Smooth muscle cell (in vitro differentiated cells): ENCODE results near the gene DUT. TPM values are rescaled to one million over a fixed set of nuclear protein-coding genes. Genes with fewer than 3 reads are reported as not detected.

Experiments
- DNase-seq: peaks from one replicate; lab custom pipeline; 2025; ENCODE audit not compliant: unreplicated experiment; lab: John Stamatoyannopoulos, UW
- H2AFZ ChIP-seq: fragments of 200-600 bp; sonication (generic); 2 replicates; pipeline ENCODE4 v1.6.0; 2016; ENCODE audit warnings: antibody characterized with exemption, low read depth, mild to moderate bottlenecking
- H3F3A ChIP-seq: fragments of 200-600 bp; sonication (generic); 2 replicates; pipeline ENCODE4 v1.6.0; 2017; ENCODE audit warnings: antibody characterized with exemption, low read depth
- H3K27ac ChIP-seq: fragments of 200-600 bp; sonication (generic); 2 replicates; pipeline ENCODE4 v1.5.1; 2016; ENCODE audit warnings: low read depth, mild to moderate bottlenecking
- H3K27me3 ChIP-seq: fragments of 200-600 bp; sonication (generic); 2 replicates; pipeline ENCODE4 v1.6.1; 2016; ENCODE audit warnings: low read depth, mild to moderate bottlenecking
- H3K36me3 ChIP-seq: fragments of 200-600 bp; sonication (generic); 2 replicates; pipeline ENCODE4 v1.5.1; 2016; ENCODE audit warnings: low read depth
- H3K4me1 ChIP-seq: fragments of 200-600 bp; sonication (generic); 2 replicates; pipeline ENCODE4 v1.5.1; 2016; ENCODE audit warnings: low read depth
- H3K4me2 ChIP-seq: fragments of 200-600 bp; sonication (generic); 2 replicates; pipeline ENCODE4 v1.6.0; 2016; ENCODE audit warnings: mild to moderate bottlenecking
- H3K4me3 ChIP-seq: fragments of 200-600 bp; sonication (generic); 2 replicates; pipeline ENCODE4 v1.5.1; 2016; ENCODE audit warnings: mild to moderate bottlenecking
- H3K79me2 ChIP-seq: fragments of 200-600 bp; sonication (generic); 2 replicates; pipeline ENCODE4 v1.6.0; 2016; ENCODE audit warnings: low read depth, mild to moderate bottlenecking
- H3K9ac ChIP-seq: fragments of 200-600 bp; sonication (generic); 2 replicates; pipeline ENCODE4 v1.6.0; 2016; ENCODE audit warnings: low read depth
- H3K9me3 ChIP-seq: fragments of 200-600 bp; sonication (generic); replicated peaks from 2 replicates; pipeline ENCODE4 v1.5.1; 2016; ENCODE audit warnings: low read depth
- H4K20me1 ChIP-seq: fragments of 200-600 bp; sonication (generic); 2 replicates; pipeline ENCODE4 v1.6.0; 2016; ENCODE audit warnings: low read depth
- WGBS: methylation state at CpG from one replicate; pipeline ENCODE4 v1.1.7; 2016; ENCODE audit warnings: low lambda C conversion rate; 5-methylcytosine and 5-hydroxymethylcytosine counted together
- polyA plus RNA-seq: library from polyadenylated mRNA; unstranded; fragments of >200 nt; fragmentation: Nextera tagmentation; extraction: Ambion mirVana; gene quantifications from 2 replicates; pipeline ENCODE4 v1.2.1, GENCODE V29; 2016
- total RNA-seq: library from RNA; depleted of rRNA; stranded (reverse); fragments of >200 nt; gene quantifications from 2 replicates; pipeline ENCODE4 v1.2.3, GENCODE V29; 2014
- TF ChIP-seq, protein P1 (sequence below): fragments of 200-600 bp; sonication (generic); IDR thresholded peaks from 2 replicates; pipeline ENCODE4 v1.5.1; 2017; ENCODE audit warnings: borderline replicate concordance, mild to moderate bottlenecking, antibody characterized with exemption; ENCODE audit not compliant: insufficient read depth, poor library complexity, severe bottlenecking

Gene DUT
- total and polyA plus RNA-seq, 2 experiments from 2014 or later, result 80.4 to 116 TPM

DNA sequence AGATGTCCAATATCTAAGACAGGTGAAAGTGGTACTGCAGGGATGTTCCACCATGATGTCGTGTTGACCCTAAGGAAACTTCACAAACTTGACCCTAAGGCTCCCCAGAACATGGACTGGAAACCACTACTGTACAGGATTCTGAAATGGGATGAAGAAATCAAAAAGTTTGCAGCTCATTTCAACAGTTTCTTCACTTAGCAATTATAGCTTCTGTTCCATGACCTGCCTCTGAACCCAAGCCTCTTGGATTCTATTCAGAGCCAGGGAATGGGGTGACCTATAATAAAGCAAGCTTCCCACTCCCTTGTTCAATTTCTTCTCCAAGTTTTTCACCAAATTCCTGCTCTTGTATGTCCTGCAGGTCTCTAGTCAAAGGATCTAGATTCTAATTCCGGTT is 40.7 kb downstream of the DUT start:
- no peak overlapping the region for H2AFZ ChIP-seq
- 39% methylated on average over 2 of the region's 2 CpGs for WGBS
- H3K79me2 ChIP-seq, result no peaks in the 10 kb centered on the region
- no peaks in the 10 kb centered on the region for H3K27me3 ChIP-seq
- H3K4me3 ChIP-seq, result no peak overlapping the region
- H4K20me1 ChIP-seq, result no peaks in the 10 kb centered on the region
- H3K27ac ChIP-seq, result no peak overlapping the region
- no peaks in the 10 kb centered on the region for H3K36me3 ChIP-seq
- no peak overlapping the region for H3K4me2 ChIP-seq
- H3K9me3 ChIP-seq, result no peaks in the 10 kb centered on the region
- DNase-seq, result no peak
- no peak overlapping the region for H3K9ac ChIP-seq
- no peaks in the 10 kb centered on the region for H3K4me1 ChIP-seq
- H3F3A ChIP-seq, result no peaks in the 10 kb centered on the region
- TF ChIP-seq, protein P1, sequence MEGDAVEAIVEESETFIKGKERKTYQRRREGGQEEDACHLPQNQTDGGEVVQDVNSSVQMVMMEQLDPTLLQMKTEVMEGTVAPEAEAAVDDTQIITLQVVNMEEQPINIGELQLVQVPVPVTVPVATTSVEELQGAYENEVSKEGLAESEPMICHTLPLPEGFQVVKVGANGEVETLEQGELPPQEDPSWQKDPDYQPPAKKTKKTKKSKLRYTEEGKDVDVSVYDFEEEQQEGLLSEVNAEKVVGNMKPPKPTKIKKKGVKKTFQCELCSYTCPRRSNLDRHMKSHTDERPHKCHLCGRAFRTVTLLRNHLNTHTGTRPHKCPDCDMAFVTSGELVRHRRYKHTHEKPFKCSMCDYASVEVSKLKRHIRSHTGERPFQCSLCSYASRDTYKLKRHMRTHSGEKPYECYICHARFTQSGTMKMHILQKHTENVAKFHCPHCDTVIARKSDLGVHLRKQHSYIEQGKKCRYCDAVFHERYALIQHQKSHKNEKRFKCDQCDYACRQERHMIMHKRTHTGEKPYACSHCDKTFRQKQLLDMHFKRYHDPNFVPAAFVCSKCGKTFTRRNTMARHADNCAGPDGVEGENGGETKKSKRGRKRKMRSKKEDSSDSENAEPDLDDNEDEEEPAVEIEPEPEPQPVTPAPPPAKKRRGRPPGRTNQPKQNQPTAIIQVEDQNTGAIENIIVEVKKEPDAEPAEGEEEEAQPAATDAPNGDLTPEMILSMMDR, result no peak

DNA sequence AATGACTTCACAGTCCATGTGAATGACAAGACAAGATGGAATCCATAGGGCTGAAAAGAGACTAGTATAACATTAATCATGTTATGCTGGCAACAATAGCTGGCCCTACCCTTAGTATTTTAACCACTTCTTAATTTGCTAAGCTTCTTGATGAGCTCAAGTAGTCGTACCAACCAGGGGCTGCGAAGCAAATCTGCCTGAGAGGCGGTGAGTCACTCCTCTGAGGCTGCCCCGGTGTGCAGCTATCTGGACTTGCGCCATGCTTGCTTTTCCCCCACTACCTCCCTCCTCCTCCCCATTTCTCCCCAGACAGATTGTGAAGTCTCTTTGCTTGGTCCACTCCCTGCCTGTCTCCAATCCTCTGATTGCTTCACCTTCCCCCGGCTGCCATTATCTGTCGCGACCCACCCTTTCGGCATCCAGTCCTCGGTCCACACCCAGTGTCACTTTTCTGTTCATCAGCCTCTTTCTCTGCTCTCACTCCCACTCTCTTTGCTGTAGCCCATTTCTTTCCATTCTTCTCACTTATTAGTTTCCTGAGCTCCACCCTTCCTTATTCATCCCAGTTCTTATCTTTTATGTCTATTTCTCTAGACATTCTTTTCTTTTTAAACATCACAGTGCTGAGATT is 42.7 kb downstream of the DUT start:
- H3K4me3 ChIP-seq, result no peak overlapping the region
- 64% methylated on average over 10 of the region's 10 CpGs for WGBS
- no peak overlapping the region for H2AFZ ChIP-seq
- H3K27ac ChIP-seq, result no peak overlapping the region
- H3K79me2 ChIP-seq, result no peaks in the 10 kb centered on the region
- TF ChIP-seq, protein P1, result no peak
- H3K9ac ChIP-seq, result no peak overlapping the region
- no peaks in the 10 kb centered on the region for H3K9me3 ChIP-seq
- no peaks in the 10 kb centered on the region for H4K20me1 ChIP-seq
- no peaks in the 10 kb centered on the region for H3F3A ChIP-seq
- H3K36me3 ChIP-seq, result no peaks in the 10 kb centered on the region
- no peaks in the 10 kb centered on the region for H3K27me3 ChIP-seq
- H3K4me1 ChIP-seq, result no peaks in the 10 kb centered on the region
- DNase-seq, result no peak
- no peak overlapping the region for H3K4me2 ChIP-seq

DNA sequence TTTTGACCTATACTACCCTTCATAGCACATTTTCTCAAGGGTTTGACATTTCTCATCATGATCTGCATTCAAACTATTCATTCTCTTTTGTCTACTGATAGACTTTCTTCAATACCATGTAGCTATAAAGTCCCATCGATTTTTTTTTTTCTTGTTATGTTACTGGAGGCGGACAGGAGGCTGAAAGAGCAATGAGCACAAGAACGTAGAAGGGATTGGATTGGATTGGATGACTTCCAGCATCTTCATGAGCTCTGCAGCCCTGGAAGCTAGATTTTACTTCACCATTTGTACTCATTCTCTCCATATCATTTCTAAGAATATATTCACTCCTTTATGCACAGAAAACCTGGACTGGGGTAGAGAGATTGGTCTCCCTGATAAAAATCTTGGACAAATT is 43.2 kb downstream of the DUT start:
- H3K4me3 ChIP-seq, result no peak overlapping the region
- no peak for DNase-seq
- TF ChIP-seq, protein P1, result no peak
- H3K36me3 ChIP-seq, result no peaks in the 10 kb centered on the region
- 92% methylated on average over 3 of the region's 3 CpGs for WGBS
- H3K9ac ChIP-seq, result no peak overlapping the region
- H4K20me1 ChIP-seq, result no peaks in the 10 kb centered on the region
- no peaks in the 10 kb centered on the region for H3K79me2 ChIP-seq
- no peaks in the 10 kb centered on the region for H3K27me3 ChIP-seq
- no peak overlapping the region for H3K4me2 ChIP-seq
- H2AFZ ChIP-seq, result no peak overlapping the region
- H3K9me3 ChIP-seq, result no peaks in the 10 kb centered on the region
- H3K4me1 ChIP-seq, result no peaks in the 10 kb centered on the region
- no peaks in the 10 kb centered on the region for H3F3A ChIP-seq
- no peak overlapping the region for H3K27ac ChIP-seq

DNA sequence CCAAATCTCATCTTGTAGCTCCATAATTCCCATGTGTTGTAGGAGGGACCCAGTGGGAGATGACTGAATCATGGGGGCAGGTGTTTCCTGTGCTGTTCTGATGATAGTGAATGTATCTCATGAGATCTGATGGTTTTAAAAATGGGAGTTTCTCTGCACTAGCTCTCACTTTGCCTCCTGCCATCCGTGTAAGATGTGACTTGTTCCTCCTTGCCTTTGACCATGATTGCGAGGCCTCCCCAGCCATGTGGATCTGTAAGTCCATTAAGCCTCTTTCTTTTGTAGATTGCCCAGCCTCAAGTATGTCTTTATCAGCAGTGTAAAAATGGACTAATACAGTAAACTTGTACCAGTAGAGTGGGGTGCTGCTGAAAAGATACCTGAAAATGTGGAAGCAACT is 44.5 kb downstream of the DUT start:
- TF ChIP-seq, protein P1, result no peak
- WGBS, result 93% methylated on average over 2 of the region's 2 CpGs
- H3K27ac ChIP-seq, result no peak overlapping the region
- no peaks in the 10 kb centered on the region for H3F3A ChIP-seq
- H3K9ac ChIP-seq, result no peak overlapping the region
- H3K9me3 ChIP-seq, result no peaks in the 10 kb centered on the region
- H3K4me1 ChIP-seq, result no peaks in the 10 kb centered on the region
- no peaks in the 10 kb centered on the region for H3K36me3 ChIP-seq
- no peak overlapping the region for H3K4me3 ChIP-seq
- H4K20me1 ChIP-seq, result no peaks in the 10 kb centered on the region
- no peak for DNase-seq
- no peak overlapping the region for H2AFZ ChIP-seq
- no peaks in the 10 kb centered on the region for H3K79me2 ChIP-seq
- no peak overlapping the region for H3K4me2 ChIP-seq
- H3K27me3 ChIP-seq, result no peaks in the 10 kb centered on the region
